ENCODE data around the gene BEND5. TPM values are rescaled to one million over a fixed set of nuclear protein-coding genes. Genes with fewer than 3 reads are reported as not detected.

The BEND5 gene
- total RNA-seq, 2 donors from 2014 or later = 2.7 to 2.8 TPM

- no peak overlapping the region for H3K27ac ChIP-seq
- no peak for DNase-seq (ENCODE audit: low spot score)
- no peaks in the 10 kb centered on the region for H3K4me1 ChIP-seq
- no peaks in the 10 kb centered on the region for H3K9me3 ChIP-seq
- peaks cover 28% of the 10 kb centered on the region for H3K36me3 ChIP-seq
- TF ChIP-seq CTCF (IDR thresholded peaks at IDR 0.05) = no peak
- no peak overlapping the region for H3K4me3 ChIP-seq
- no peaks in the 10 kb centered on the region for H3K27me3 ChIP-seq
Measured at GRCh38 chr1:48728584-48728983, 48.1 kb downstream of the BEND5 start.

- DNase-seq (ENCODE audit: low spot score) = no peak
- Histone ChIP-seq H3K4me3 (no peak overlapping the region), H3K9me3 (no peaks in the 10 kb centered on the region), H3K27ac (no peak overlapping the region), H3K36me3 (peaks cover 10% of the 10 kb centered on the region), H3K4me1 (no peaks in the 10 kb centered on the region), H3K27me3 (no peaks in the 10 kb centered on the region)
- no peak for TF ChIP-seq CTCF (IDR thresholded peaks at IDR 0.05)
Measured at GRCh38 chr1:48726557-48727215, 50.0 kb downstream of the BEND5 start.

- H3K36me3 ChIP-seq = peaks cover 9% of the 10 kb centered on the region
- no peaks in the 10 kb centered on the region for H3K27me3 ChIP-seq
- no peak overlapping the region for H3K4me3 ChIP-seq
- no peak overlapping the region for H3K27ac ChIP-seq
- H3K4me1 ChIP-seq = no peaks in the 10 kb centered on the region
- no peak for TF ChIP-seq CTCF (IDR thresholded peaks at IDR 0.05)
- H3K9me3 ChIP-seq = no peaks in the 10 kb centered on the region
- no peak for DNase-seq (ENCODE audit: low spot score)
Measured at GRCh38 chr1:48726139-48726538, 50.6 kb downstream of the BEND5 start.

GRCh38 chr1:48725341-48726046 is 51.2 kb downstream of the BEND5 start:
- no peak overlapping the region for H3K27ac ChIP-seq
- DNase-seq (ENCODE audit: low spot score) = no peak
- peaks cover 9% of the 10 kb centered on the region for H3K36me3 ChIP-seq
- no peaks in the 10 kb centered on the region for H3K4me1 ChIP-seq
- H3K4me3 ChIP-seq = no peak overlapping the region
- no peaks in the 10 kb centered on the region for H3K27me3 ChIP-seq
- no peak for TF ChIP-seq CTCF (IDR thresholded peaks at IDR 0.05)
- H3K9me3 ChIP-seq = no peaks in the 10 kb centered on the region

GRCh38 chr1:48720929-48721328 is 55.8 kb downstream of the BEND5 start:
- TF ChIP-seq CTCF (IDR thresholded peaks at IDR 0.05) = no peak
- no peak for DNase-seq (ENCODE audit: low spot score)
- no peaks in the 10 kb centered on the region for H3K27me3 ChIP-seq
- no peak overlapping the region for H3K27ac ChIP-seq
- no peaks in the 10 kb centered on the region for H3K4me1 ChIP-seq
- H3K36me3 ChIP-seq = no peaks in the 10 kb centered on the region
- no peak overlapping the region for H3K4me3 ChIP-seq
- H3K9me3 ChIP-seq = no peaks in the 10 kb centered on the region
